K562 (cell line): ENCODE results near the gene PIK3CG. TPM values are rescaled to one million over a fixed set of nuclear protein-coding genes. Genes with fewer than 3 reads are reported as not detected.

Source experiments
- ATAC-seq: fragments of 200-7000 bp; cut with Tn5 transposase; 3 replicates; pipeline ENCODE4 v1.9.1; 2020; ENCODE audit warnings: moderate library complexity
- BruUV-seq: library from RNA; stranded (reverse); fragments of 400-500 nt; replicated peaks from 2 replicates; lab custom pipeline; 2021; lab: Mats Ljungman, UMichigan
- CTCF ChIA-PET: fragments of 300-600 bp; formaldehyde crosslinking; extraction: SDS; loops from one replicate; lab custom pipeline; 2021; ENCODE audit warnings: low intra/inter-chr PET ratio; lab: Yijun Ruan, JAX
- POLR2A ChIA-PET: fragments of 300-600, 350-650 bp; sonication (Branson Sonifier 250); formaldehyde crosslinking; extraction: SDS; loops from one replicate; lab custom pipeline; 2021; ENCODE audit warnings: antibody characterized with exemption, inconsistent platforms; lab: Yijun Ruan, JAX
- DNase-seq, 4 experiments: peaks; one replicate each; pipeline versions ENCODE4 v3.0.0 to v3.0.0-alpha.2; 2011 to 2018; ENCODE audit warnings: low spot score in 3 of 4, mixed read lengths in 3 of 4; ENCODE audit errors: extremely low read depth in 1 of 4
- FAIRE-seq: peaks from 2 replicates; lab custom pipeline; 2011; peaks lifted over from hg19 to GRCh38; lab: Jason Lieb, UNC
- H2AFZ ChIP-seq: 2 replicates; pipeline ENCODE4 v1.6.0; 2011; ENCODE audit warnings: low read depth, low read length, control low read depth, inconsistent platforms
- H3K27ac ChIP-seq: fragments of 200-600 bp; 3 replicates; pipeline ENCODE4 v1.8.0; 2011; ENCODE audit warnings: low read depth, mild to moderate bottlenecking, control low read depth, inconsistent platforms, low read length, moderate library complexity, mixed read lengths; ENCODE audit errors: extremely low read depth
- H3K27me3 ChIP-seq, 2 experiments: fragments of 300-600 bp in 1 of 2; 2 replicates in 1 of 2; 3 replicates in 1 of 2; pipeline versions ENCODE4 v1.6.0 to v1.8.0; 2011; ENCODE audit warnings: inconsistent platforms in 2 of 2, low read length in 2 of 2, mild to moderate bottlenecking in 1 of 2, mixed read lengths in 1 of 2, moderate library complexity in 1 of 2; ENCODE audit not compliant: control insufficient read depth in 2 of 2, insufficient read depth in 2 of 2
- H3K36me3 ChIP-seq: fragments of 300-600 bp; 3 replicates; pipeline ENCODE4 v1.8.0; 2011; ENCODE audit warnings: mild to moderate bottlenecking, low read length, inconsistent platforms; ENCODE audit not compliant: control insufficient read depth, insufficient read depth
- H3K4me1 ChIP-seq, 2 experiments: fragments of 200-600 bp in 1 of 2; replicated peaks in 1 of 2; 2 replicates in 1 of 2; 3 replicates in 1 of 2; pipeline versions ENCODE4 v1.5.1 to v1.8.0; 2011; ENCODE audit warnings: inconsistent platforms in 2 of 2, low read length in 2 of 2, mild to moderate bottlenecking in 1 of 2, mixed read lengths in 1 of 2, moderate library complexity in 1 of 2; ENCODE audit not compliant: control insufficient read depth in 2 of 2, insufficient read depth in 2 of 2
- H3K4me2 ChIP-seq: 2 replicates; pipeline ENCODE4 v1.6.1; 2011; ENCODE audit warnings: low read length, control low read depth, inconsistent platforms, mixed read lengths; ENCODE audit not compliant: insufficient read depth
- H3K4me3 ChIP-seq: fragments of 200-600 bp; sonication (generic), shearing (Covaris generic); 2 replicates; pipeline ENCODE4 v1.5.1; 2016; ENCODE audit warnings: control low read depth, inconsistent platforms
- H3K79me2 ChIP-seq: fragments of 200-600 bp; 3 replicates; pipeline ENCODE4 v1.8.0; 2011; ENCODE audit warnings: low read length, inconsistent platforms; ENCODE audit not compliant: control insufficient read depth, insufficient read depth
- H3K9ac ChIP-seq, 2 experiments: 2 replicates each; pipeline versions ENCODE4 v1.6.0 to v1.6.1; 2011; ENCODE audit warnings: low read depth in 2 of 2, low read length in 2 of 2, control low read depth in 1 of 2, inconsistent platforms in 1 of 2, mild to moderate bottlenecking in 1 of 2, mixed read lengths in 1 of 2; ENCODE audit not compliant: insufficient read depth in 1 of 2
- H3K9me1 ChIP-seq: one replicate; pipeline ENCODE4 v1.6.0; 2011; ENCODE audit warnings: inconsistent platforms, mild to moderate bottlenecking, low read length, moderate library complexity; ENCODE audit not compliant: control insufficient read depth, insufficient read depth
- H3K9me3 ChIP-seq: replicated peaks from 2 replicates; pipeline ENCODE4 v1.5.1; 2011; ENCODE audit warnings: low read depth, low read length, inconsistent platforms; ENCODE audit not compliant: control insufficient read depth, insufficient read depth
- H4K20me1 ChIP-seq: replicated peaks from 2 replicates; pipeline ENCODE4 v1.6.1; 2011; ENCODE audit warnings: low read length, inconsistent platforms, mixed read lengths; ENCODE audit not compliant: control insufficient read depth, insufficient read depth
- ETS2 ChIP-seq: IDR thresholded peaks from 2 replicates; pipeline ENCODE4 v1.6.1; 2016; ENCODE audit warnings: borderline replicate concordance, missing genetic modification characterization, mild to moderate bottlenecking, moderate library complexity, missing compliant biosample characterization; ENCODE audit not compliant: poor library complexity, severe bottlenecking
- MAFK ChIP-seq: IDR thresholded peaks from 2 replicates; pipeline ENCODE4 v1.6.1; 2011; ENCODE audit warnings: low read length, improper control_type of control experiment
- MXI1 ChIP-seq: IDR thresholded peaks from 2 replicates; pipeline ENCODE4 v1.6.1; 2011; ENCODE audit warnings: low read depth, mild to moderate bottlenecking, improper control_type of control experiment, low read length
- NCOR1 ChIP-seq: fragments of 450-650 bp; IDR thresholded peaks from 2 replicates; pipeline ENCODE4 v1.6.1; 2016; ENCODE audit warnings: mild to moderate bottlenecking, moderate library complexity
- NFE2 ChIP-seq: IDR thresholded peaks from 2 replicates; pipeline ENCODE4 v1.6.1; 2014; ENCODE audit warnings: antibody characterized with exemption, low read depth
- NR0B1 ChIP-seq: fragments of 450-650 bp; IDR thresholded peaks from one replicate; pipeline ENCODE4 v1.6.1; 2018; ENCODE audit warnings: mild to moderate bottlenecking, moderate library complexity; ENCODE audit not compliant: partially characterized antibody
- PTRF ChIP-seq: fragments of 450-650 bp; IDR thresholded peaks from 2 replicates; pipeline ENCODE4 v1.6.1; 2016; ENCODE audit warnings: mild to moderate bottlenecking, missing genetic modification characterization, missing compliant biosample characterization
- SIX5 ChIP-seq, 2 experiments: IDR thresholded peaks; 2 replicates each; pipeline ENCODE4 v1.6.1; 2011; ENCODE audit warnings: low read length in 2 of 2, borderline replicate concordance in 1 of 2, low read depth in 1 of 2, mild to moderate bottlenecking in 1 of 2, moderate library complexity in 1 of 2; ENCODE audit not compliant: insufficient read depth in 1 of 2
- SOX6 ChIP-seq: fragments of 450-650 bp; IDR thresholded peaks from 2 replicates; pipeline ENCODE4 v1.6.1; 2014; ENCODE audit warnings: mild to moderate bottlenecking
- TEAD4 ChIP-seq, 2 experiments: sonication (generic) in 1 of 2; formaldehyde crosslinking in 1 of 2; IDR thresholded peaks; 2 replicates each; pipeline versions ENCODE4 v1.6.1 to v1.8.0; 2012 to 2022; ENCODE audit warnings: borderline replicate concordance in 1 of 2, inconsistent platforms in 1 of 2, low read length in 1 of 2, mild to moderate bottlenecking in 1 of 2, missing genetic modification reagents in 1 of 2
- ZNF217 ChIP-seq: sonication (generic); formaldehyde crosslinking; IDR thresholded peaks from 2 replicates; pipeline ENCODE4 v1.8.0; 2022; ENCODE audit warnings: mild to moderate bottlenecking, missing genetic modification reagents
- WGBS: fragments of 100-300 bp; shearing (Covaris generic); methylation state at CpG from one replicate; pipeline ENCODE4 v1.1.6; 2016; ENCODE audit warnings: low coverage, mixed read lengths; ENCODE audit not compliant: insufficient coverage; ENCODE audit errors: missing lambda C conversion rate; 5-methylcytosine and 5-hydroxymethylcytosine counted together
- in situ Hi-C: fragments of 300-500 bp; cut with MboI; formaldehyde crosslinking; loops from 4 replicates; pipeline ENCODE4 v1.15.0; 2018; ENCODE audit warnings: inconsistent platforms, mixed read lengths
- intact Hi-C: fragments of 100-400 bp; cut with micrococcal nuclease; formaldehyde crosslinking; loops from 2 replicates; pipeline ENCODE4 v1.14.2; 2022
- polyA plus RNA-seq, 8 experiments: library from polyadenylated mRNA; depleted of rRNA in 4 of 8; stranded (reverse) in 5 of 8; unstranded in 3 of 8; fragments of >200 nt; fragmentation: Nextera tagmentation in 2 of 8; fragmentation: Illumina TruSeq in 1 of 8; extraction: Ambion mirVana in 2 of 8; extraction: Trizol in 1 of 8; gene quantifications; 2 replicates each; pipeline versions ENCODE4 v1.2.1 to v1.2.3, GENCODE V29; 2011 to 2014; ENCODE audit warnings: inconsistent platforms in 1 of 8, missing spikeins in 1 of 8
- total RNA-seq, 7 experiments: library from RNA; depleted of rRNA in 6 of 7; stranded (reverse); fragments of >200 nt in 6 of 7; fragmentation: Illumina TruSeq in 2 of 7; extraction: Trizol in 2 of 7; gene quantifications; 2 replicates each; pipeline versions ENCODE4 v1.2.1 to v1.2.3, GENCODE V29; 2011 to 2021; ENCODE audit warnings: low replicate concordance in 1 of 7
- TF ChIP-seq, protein P1 (sequence below): sonication (generic); IDR thresholded peaks from 2 replicates; pipeline ENCODE4 v1.6.1; 2016
- TF ChIP-seq, protein P2 (sequence below): fragments of 200-800 bp; sonication (Bioruptor generic); IDR thresholded peaks from 2 replicates; pipeline ENCODE4 v1.6.1; 2017; ENCODE audit warnings: missing genetic modification characterization, missing compliant biosample characterization
- TF ChIP-seq, protein P3 (sequence below): fragments of 450-650 bp; IDR thresholded peaks from 2 replicates; pipeline ENCODE4 v1.7.1; 2018; ENCODE audit warnings: mild to moderate bottlenecking, low read depth; ENCODE audit not compliant: partially characterized antibody

PIK3CG gene
- total and polyA plus RNA-seq, 9 of the 15 experiments (the other 6 are each of a cell fraction or from before 2014, with no cell fraction given), result 5.3 to 42.5 (median 29.0) TPM

DNA sequence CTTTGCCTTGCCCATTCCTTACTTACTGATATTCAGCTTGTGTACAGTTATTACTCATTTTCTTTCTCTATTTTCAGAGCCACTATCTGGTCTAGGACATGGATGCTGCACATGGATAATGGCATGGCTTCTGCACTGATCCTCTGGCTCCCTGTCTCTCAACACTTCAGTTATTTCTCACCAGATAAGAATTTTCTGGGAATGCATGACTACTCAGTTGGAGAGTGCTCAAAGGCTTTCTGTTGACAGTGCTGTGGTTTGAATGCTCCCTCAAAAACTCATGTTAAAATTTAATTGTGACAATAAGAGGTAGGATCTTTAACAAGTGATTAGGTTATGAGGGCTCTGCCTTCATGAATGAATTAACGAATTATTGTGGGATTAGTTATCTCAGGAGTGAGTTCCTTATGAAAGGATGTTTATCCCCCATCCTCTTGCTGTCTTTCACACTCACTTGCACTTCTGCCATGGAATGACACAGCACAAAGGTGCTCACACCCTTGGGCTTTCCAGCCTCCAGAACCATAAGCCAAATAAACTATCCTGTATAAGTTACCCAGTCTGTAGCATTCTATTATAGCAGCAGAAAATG lies 16.1 kb upstream of the PIK3CG start:
- ATAC-seq (peak; percentile 70), DNase-seq (peak; percentile 49 to 76 (median 59)), FAIRE-seq (peak; percentile 62)
- H3K27me3 ChIP-seq, result no peaks in the 10 kb centered on the region; a peak in 1 of 5 replicates
- H2AFZ ChIP-seq, result peak overlapping the region; percentile 46
- no peaks in the 10 kb centered on the region for H3K9me1 ChIP-seq
- intact Hi-C loops, result no loop called here
- no peaks in the 10 kb centered on the region for H3K36me3 ChIP-seq
- H3K4me1 ChIP-seq, result peaks cover 0 to 14% of the 10 kb centered on the region in 2 experiments; a peak in 3 of 5 replicates
- WGBS, result 4% methylated on average over 1 of the region's 1 CpG
- no peaks in the 10 kb centered on the region for H3K79me2 ChIP-seq
- H3K4me3 ChIP-seq, result no peak overlapping the region
- no TSS peak for BruUV-seq
- H3K9ac ChIP-seq, result no peak overlapping the region
- in situ Hi-C loops, result no loop called here
- peak overlapping the region; percentile 4; the same call in 1 of the 3 replicates for H3K27ac ChIP-seq
- H4K20me1 ChIP-seq, result no peaks in the 10 kb centered on the region
- ChIA-PET POLR2A (interaction anchor here (0.7 to 2.8 kb wide), 4 partner anchors 10 to 44 kb away, joined by 3 to 13 read pairs (median 6); no protein-coding TSS in a partner anchor), CTCF (no interaction called here)
- peak overlapping the region; percentile 16; the same call in 1 of the 2 replicates for H3K4me2 ChIP-seq
- H3K9me3 ChIP-seq, result no peaks in the 10 kb centered on the region
- TF ChIP-seq NFE2, result peak; percentile 94
- no peak for TF ChIP-seq ETS2 (tag)
- TF ChIP-seq PTRF, result peak; percentile 46; the same call in 1 of the 2 replicates
- no peak for TF ChIP-seq ZNF217 (CRISPR knock-in tag)
- no peak for TF ChIP-seq NR0B1
- TF ChIP-seq MAFK, result peak; percentile 60
- TF ChIP-seq TEAD4 (IDR thresholded peaks at IDR 0.05; ENCODE audit: low read length), result peak; percentile 62; the same call in 1 of the 2 replicates
- TF ChIP-seq TEAD4 (CRISPR knock-in tag; IDR thresholded peaks at IDR 0.05; ENCODE audit: borderline replicate concordance), result no peak
- no peak for TF ChIP-seq MXI1
- TF ChIP-seq, protein P1, sequence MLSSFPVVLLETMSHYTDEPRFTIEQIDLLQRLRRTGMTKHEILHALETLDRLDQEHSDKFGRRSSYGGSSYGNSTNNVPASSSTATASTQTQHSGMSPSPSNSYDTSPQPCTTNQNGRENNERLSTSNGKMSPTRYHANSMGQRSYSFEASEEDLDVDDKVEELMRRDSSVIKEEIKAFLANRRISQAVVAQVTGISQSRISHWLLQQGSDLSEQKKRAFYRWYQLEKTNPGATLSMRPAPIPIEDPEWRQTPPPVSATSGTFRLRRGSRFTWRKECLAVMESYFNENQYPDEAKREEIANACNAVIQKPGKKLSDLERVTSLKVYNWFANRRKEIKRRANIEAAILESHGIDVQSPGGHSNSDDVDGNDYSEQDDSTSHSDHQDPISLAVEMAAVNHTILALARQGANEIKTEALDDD, result peak; percentile 22; the same call in 1 of the 2 replicates
- TF ChIP-seq SOX6, result peak; percentile 48; the same call in 1 of the 2 replicates
- peak; percentile 59 for TF ChIP-seq NCOR1
- TF ChIP-seq, protein P2, sequence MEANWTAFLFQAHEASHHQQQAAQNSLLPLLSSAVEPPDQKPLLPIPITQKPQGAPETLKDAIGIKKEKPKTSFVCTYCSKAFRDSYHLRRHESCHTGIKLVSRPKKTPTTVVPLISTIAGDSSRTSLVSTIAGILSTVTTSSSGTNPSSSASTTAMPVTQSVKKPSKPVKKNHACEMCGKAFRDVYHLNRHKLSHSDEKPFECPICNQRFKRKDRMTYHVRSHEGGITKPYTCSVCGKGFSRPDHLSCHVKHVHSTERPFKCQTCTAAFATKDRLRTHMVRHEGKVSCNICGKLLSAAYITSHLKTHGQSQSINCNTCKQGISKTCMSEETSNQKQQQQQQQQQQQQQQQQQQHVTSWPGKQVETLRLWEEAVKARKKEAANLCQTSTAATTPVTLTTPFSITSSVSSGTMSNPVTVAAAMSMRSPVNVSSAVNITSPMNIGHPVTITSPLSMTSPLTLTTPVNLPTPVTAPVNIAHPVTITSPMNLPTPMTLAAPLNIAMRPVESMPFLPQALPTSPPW (CRISPR knock-in tag), result 0 out of 2 replicates have a peak, but pooled peaks have one; percentile 17
- no peak for TF ChIP-seq SIX5 (IDR thresholded peaks at IDR 0.05; ENCODE audit: borderline replicate concordance in 1 of 2, insufficient read depth in 1 of 2, low read depth in 1 of 2, low read length in 2 of 2)
- TF ChIP-seq, protein P3, sequence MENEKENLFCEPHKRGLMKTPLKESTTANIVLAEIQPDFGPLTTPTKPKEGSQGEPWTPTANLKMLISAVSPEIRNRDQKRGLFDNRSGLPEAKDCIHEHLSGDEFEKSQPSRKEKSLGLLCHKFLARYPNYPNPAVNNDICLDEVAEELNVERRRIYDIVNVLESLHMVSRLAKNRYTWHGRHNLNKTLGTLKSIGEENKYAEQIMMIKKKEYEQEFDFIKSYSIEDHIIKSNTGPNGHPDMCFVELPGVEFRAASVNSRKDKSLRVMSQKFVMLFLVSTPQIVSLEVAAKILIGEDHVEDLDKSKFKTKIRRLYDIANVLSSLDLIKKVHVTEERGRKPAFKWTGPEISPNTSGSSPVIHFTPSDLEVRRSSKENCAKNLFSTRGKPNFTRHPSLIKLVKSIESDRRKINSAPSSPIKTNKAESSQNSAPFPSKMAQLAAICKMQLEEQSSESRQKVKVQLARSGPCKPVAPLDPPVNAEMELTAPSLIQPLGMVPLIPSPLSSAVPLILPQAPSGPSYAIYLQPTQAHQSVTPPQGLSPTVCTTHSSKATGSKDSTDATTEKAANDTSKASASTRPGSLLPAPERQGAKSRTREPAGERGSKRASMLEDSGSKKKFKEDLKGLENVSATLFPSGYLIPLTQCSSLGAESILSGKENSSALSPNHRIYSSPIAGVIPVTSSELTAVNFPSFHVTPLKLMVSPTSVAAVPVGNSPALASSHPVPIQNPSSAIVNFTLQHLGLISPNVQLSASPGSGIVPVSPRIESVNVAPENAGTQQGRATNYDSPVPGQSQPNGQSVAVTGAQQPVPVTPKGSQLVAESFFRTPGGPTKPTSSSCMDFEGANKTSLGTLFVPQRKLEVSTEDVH, result no peak
